H4 (cell line): ENCODE measurements around the gene BCAP31. TPM values are rescaled to one million over a fixed set of nuclear protein-coding genes. Genes with fewer than 3 reads are reported as not detected.
"Not testable (repeated sequence)": the region's sequence is repeated elsewhere in the genome, so short reads cannot be mapped to it uniquely, and the experiment has no call there.

ENCODE experiments used
- DNase-seq: peaks from one replicate; pipeline ENCODE4 v3.0.0-alpha.2; 2015; ENCODE audit warnings: low spot score
- total RNA-seq: library from RNA; depleted of rRNA; stranded (reverse); fragments of >200 nt; shearing (Covaris generic); gene quantifications from 2 replicates; pipeline ENCODE4 v1.2.3, GENCODE V29; 2014

BCAP31 gene
- total RNA-seq, 1 experiment from 2014 or later: 264 TPM

- DNase-seq: no peak
These were observed 14.2 kb downstream of the BCAP31 start for GRCh38 chrX:153709726-153710674.

- DNase-seq: peak; percentile 85
These were observed 15.8 kb downstream of the BCAP31 start for GRCh38 chrX:153708415-153708814.

GRCh38 chrX:153707406-153707805 is 16.8 kb downstream of the BCAP31 start:
- no peak for DNase-seq

GRCh38 chrX:153706799-153707198 is 17.4 kb downstream of the BCAP31 start:
- DNase-seq: no peak

GRCh38 chrX:153705403-153706060 is 18.7 kb downstream of the BCAP31 start:
- DNase-seq: not testable (repeated sequence)

- DNase-seq: not testable (repeated sequence)
These were observed 19.4 kb downstream of the BCAP31 start for GRCh38 chrX:153704631-153705402.

GRCh38 chrX:153704021-153704526 is 20.1 kb downstream of the BCAP31 start:
- DNase-seq: no peak

- DNase-seq: peak; percentile 24
These were observed 21.2 kb downstream of the BCAP31 start for GRCh38 chrX:153703036-153703370.

- no peak for DNase-seq
These were observed 21.7 kb downstream of the BCAP31 start for GRCh38 chrX:153702336-153703035.

GRCh38 chrX:153701706-153702105 is 22.5 kb downstream of the BCAP31 start:
- no peak for DNase-seq

- no peak for DNase-seq
These were observed 23.2 kb downstream of the BCAP31 start for GRCh38 chrX:153700967-153701366.

GRCh38 chrX:153700376-153700945 is 23.7 kb downstream of the BCAP31 start:
- no peak for DNase-seq

GRCh38 chrX:153699784-153700371 is 24.3 kb downstream of the BCAP31 start:
- not testable (repeated sequence) for DNase-seq

- DNase-seq: not testable (repeated sequence)
These were observed 24.9 kb downstream of the BCAP31 start for GRCh38 chrX:153699210-153699783.

GRCh38 chrX:153697924-153698865 is 26.0 kb downstream of the BCAP31 start:
- no peak for DNase-seq

GRCh38 chrX:153696986-153697722 is 27.0 kb downstream of the BCAP31 start:
- DNase-seq: not testable (repeated sequence)

GRCh38 chrX:153696538-153696937 is 27.6 kb downstream of the BCAP31 start:
- DNase-seq: not testable (repeated sequence)

GRCh38 chrX:153696100-153696499 is 28.1 kb downstream of the BCAP31 start:
- no peak for DNase-seq
